GM19395 (cell line): ENCODE results near the gene PALM3.

Experiments used
- ATAC-seq: cut with Tn5 transposase; IDR thresholded peaks from one replicate; pipeline ENCODE4 v1.9.1; 2021; ENCODE audit warnings: mild to moderate bottlenecking, moderate library complexity; ENCODE audit not compliant: unreplicated experiment

The PALM3 gene

DNA sequence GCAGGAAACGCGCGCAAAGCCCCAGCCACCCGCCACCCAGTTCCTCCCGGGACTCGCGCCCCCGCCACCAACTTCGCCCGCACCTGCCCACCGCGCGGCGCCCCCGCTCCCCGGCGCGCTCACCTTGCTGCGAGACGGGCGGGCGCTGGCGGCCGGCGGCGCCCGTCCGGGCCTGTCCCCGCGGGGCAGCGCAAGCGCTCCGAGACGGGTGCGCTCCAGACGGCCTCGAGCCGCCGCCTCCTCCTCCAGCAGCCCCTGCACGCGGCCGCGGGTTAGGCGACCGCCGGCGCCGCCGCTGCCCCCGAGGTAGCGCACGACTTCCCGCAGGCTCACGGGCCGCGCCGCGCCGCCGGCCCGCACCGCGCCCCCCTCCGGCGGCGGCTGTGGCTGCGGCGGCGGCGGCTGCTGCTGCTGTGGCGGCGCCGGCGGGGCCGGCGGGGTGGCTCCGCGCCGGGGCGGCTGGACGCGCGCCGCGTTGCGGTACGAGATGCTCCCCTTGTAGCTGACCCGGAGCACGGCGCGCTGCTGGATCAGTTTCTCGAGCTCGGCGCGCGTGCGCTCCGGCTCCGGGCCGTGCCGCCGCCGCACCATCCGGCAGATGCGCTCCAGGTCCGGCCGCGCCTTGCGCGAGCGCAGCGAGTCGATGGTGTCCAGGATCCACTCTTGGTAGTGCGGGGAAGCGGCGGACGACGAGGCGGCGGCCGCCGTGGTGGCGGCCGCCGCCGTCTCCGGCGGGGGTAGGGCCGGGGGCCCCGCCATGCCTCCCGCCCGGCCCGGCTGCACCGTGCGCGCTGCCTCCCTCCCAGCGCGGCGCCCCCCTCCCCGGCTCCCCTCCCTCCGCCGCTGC is 28.0 kb upstream of the PALM3 start:
- no peak for ATAC-seq

DNA sequence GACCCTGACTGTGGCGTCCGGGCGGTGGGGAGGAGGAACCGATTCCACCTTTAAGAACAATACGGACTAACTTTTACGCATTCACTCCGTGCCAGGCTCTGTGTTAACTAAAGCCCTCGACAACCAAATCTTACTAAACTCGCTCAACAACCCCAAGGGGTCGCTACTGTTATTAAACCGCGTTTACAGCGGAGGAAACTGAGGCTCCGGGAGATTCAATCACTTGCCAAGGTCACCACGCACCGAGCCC is 27.5 kb upstream of the PALM3 start:
- ATAC-seq = no peak

DNA sequence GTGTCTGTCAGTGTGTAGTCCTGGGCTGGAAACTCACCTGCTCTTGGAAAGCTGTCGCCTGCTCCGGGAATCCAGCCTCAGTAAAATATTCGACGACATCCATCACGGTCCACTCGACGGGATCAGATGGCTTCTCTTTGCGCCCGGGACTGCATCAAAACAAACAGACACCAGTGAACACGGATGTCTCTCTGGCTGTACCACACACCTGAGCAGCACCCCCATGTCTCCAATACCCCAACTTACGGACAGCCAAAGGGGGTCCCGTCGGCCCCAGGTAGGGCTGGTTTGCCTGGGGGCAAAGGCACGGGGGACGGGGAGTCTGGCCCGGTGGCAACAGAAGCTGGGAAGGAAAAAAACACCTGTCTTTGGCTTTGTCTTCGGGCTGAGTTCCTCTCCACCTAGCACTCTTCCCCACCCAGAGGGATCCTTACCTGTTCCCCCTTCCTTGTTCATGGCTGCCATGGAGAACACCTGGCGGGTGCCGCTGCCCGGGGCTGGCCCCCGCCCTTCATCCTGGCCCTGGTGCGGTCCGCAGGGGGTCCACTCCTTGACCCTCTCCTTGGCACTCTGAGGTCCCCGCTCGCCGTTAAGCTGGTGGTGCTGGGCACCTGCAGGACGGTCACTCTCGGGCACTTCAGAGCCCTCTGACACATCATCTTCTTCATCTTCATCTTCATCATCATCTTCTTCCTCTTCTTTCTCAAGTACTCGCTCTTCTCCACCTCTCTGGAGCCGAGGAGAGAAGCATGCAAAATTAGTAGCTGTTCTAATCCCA is 26.9 kb upstream of the PALM3 start:
- no peak for ATAC-seq

DNA sequence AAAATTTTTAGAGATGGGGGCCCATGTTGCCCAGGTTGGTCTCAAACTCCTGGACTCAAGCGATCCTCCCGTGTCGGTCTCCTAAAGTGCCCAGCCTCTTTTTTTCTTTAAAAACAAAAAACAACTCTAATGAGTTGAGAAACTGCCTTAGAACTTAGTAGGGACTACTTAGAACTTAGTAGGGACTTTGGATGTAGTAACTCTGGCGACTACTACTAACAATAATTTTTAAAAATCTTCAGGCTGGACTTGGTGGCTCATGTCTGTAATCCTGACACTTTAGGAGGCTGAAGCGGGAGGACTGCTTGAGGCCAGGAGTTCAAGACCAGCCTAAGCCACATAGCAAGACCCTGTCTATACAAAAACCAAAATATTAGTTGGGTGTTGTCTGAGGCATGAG is 24.2 kb upstream of the PALM3 start:
- ATAC-seq = no peak

DNA sequence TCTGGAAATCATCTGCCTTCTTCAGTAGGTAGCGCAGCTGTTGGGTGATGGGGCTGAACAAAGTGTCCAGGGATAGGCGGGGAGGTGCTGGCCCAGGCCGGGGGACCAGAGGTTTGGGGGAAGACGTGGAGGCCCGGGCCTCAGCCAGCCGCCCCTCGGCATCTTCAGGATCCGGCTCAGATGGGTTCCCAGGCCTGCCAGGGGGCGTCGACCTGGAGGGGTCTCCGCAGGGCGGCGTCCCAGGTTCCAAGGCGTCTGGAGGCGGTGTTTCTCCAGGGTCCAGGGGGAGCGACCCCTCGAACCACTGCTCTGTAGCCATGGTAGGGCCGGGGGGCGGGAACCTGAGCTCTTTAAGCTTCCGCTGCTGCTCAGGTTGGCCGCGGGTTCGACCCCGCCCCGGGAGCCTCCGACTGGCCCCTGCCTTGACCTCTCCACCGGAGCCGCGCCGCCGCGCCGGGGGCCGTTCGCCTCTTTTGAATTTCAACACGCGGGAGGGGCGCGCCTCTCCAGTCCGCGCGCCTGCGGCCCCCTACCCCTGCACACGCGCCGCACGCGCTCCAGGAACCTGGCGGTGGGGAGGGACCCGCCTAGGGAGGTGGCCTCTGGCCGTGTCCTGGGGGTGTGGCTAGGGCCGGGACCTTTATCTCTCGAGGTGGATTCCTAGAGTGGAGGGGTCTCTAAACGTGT is 23.6 kb upstream of the PALM3 start, which contains the start of gene C19orf67:
Gene C19orf67, minus strand, starts transcription at position 475 of the 687 bp plus-strand sequence. Its CDS starts 156 bp downstream, at position 319.
- no peak for ATAC-seq

DNA sequence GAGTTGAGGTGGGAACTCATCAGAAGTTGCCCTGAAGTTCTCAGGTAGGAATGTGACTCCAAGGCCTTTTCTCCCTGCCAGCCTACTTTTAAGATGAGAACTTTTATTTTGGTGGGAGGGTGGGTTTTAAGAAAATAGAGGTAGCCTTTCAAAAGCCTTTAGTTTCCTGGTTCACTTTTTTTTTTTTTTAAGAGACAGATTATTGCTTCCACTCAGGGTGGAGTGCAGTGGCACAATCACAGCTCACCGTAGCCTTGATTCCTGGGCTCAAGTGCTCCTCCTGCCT is 20.7 kb upstream of the PALM3 start:
- no peak for ATAC-seq

DNA sequence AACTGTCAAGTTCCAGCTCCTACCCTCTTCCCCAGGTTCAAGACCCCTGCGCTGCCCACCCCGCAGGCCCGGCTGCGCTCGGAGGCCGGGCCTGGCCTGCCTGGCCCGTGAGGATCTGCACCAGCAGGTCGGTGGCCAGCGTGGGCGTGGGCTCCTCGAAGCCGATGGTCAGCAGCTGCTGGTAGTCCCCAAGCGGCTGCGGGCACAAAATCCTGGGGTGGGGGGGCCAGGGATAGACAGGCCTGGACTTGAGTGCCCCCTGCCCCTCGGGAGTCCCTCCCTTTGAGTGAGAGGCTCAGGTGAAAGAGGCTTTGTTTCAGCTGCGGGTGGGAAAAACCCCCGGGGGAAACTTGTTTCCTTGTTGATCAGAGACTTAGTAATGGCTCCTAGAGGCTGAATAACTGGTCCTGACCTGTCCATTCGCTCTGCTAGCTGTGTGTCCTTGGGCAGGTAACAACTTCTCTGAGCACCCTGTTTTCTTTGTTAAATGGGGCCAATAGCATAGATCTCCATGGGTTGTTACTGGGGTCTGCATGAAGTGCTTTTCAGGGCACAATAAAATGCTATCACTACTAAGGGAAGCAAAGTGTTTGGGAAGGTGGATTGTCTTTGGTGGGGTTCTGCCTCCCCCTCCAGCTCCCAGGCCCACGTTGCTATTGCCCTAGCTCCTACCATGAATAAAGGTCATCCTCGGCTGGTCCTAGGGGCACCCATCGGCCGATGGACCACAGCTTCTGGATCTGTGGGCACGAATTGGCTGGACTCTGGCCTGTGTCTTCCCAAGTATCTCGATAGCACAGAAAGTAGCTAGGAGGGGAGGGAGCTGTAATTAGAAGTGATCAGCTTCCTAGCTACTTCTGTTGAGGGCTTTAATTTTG is 20.2 kb upstream of the PALM3 start:
- ATAC-seq = peak; percentile 13

DNA sequence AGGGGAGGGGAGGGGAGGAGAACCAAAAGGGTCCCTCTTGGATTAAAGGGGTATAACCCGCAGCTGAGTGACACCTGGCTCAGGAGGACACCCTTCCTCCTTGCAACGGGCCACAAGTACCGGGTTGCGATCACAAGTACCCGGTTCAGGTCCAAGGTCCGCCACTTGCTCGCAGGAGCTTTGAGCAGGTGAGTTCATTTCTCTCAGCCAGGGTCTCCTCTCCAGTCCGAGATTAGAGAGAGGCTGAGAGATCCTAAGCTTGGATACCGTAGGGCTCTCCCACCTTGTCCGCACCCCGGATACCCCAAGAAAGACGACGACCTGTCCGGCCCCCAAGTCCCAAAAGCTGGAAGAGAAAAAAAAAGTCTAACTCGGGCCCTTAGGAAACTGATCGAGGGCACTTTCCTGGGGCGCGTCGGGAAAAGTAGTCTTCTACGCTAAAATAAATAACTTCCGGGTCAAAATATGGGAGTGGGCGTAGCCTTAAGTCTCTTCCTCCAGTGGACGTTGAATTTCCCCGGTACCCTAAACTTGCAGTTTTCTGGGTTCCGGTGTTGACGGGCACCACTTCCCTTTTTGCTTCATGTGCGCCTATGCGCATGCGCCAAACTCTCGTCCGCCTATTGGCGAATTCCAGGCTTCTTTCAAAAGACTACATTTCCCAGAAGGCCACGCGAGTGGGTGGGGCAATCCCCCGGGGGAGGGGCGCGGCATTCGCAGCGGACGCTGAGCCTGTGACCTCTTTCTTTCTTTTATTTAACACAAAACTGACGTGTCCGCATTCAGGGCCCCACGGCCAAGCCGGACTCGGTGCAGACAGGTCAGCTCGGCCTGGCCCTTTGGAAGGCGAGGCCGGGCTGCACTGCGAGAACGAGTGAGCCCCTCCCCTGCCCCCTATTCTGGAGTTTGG is 19.3 kb upstream of the PALM3 start:
- peak; percentile 83 for ATAC-seq

DNA sequence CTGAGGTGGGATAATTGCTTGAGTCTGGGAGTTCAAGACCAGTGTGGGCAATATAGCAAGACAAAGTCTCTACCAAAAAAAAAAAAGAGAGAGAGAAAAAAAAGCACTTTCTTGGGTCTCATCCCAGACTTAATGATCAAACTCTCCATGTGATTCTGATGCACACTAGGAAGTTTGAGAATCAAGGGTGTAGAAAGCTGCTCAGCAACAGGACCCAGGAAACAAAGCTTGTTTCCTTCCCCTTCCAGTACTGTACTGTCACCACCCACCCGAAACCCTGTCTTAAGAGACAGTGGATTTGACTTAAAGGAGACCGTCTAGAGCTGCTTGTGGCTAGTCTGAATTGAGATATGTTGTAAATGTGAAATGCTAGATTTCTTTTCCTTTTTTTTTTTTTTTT is 16.5 kb upstream of the PALM3 start:
- ATAC-seq = no peak

DNA sequence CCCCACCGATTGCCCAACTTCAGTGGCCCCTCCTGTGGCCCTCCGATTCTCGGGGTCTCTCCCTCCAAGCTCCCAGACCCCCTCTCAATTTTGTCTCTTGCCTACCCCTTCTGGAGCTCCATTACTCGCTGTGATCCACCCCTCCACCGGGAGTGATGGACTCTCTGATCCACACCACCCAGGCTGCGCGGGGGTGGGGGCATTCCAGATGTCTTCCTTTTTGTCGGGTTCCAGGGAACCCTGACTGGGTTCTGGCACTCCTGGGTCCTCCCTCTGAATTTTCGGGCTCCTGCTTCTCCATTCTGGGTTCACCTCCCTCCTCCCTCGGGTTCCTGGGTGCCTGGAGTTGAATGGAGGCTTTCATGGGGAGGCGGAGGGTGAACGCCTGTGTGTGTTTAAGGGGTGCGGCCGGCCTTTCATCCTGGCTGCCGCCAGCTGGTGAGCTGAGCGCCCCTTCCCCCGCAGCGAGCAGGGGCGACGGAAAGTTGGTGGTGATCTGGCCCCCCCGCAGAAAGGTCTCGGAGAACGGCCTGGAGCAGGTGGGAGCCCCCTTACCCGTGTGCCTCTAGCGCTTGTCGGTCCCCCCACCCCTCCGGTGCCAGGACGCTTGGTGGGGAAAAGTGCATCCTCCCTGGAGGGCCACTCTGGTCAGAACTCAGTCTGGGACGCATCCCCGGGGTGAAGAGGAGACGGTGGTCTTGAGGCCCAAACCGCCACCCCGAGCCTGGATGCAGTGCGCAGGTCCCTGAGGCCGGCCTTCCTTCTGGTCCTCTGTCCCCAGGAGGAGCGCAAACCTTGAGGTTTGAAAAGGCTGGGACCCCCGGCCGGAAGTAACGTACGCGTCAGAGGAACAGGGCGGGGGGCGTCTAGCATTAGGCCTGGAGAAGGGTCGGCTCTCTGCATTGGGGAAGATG is 12.3 kb upstream of the PALM3 start:
- ATAC-seq = no peak

DNA sequence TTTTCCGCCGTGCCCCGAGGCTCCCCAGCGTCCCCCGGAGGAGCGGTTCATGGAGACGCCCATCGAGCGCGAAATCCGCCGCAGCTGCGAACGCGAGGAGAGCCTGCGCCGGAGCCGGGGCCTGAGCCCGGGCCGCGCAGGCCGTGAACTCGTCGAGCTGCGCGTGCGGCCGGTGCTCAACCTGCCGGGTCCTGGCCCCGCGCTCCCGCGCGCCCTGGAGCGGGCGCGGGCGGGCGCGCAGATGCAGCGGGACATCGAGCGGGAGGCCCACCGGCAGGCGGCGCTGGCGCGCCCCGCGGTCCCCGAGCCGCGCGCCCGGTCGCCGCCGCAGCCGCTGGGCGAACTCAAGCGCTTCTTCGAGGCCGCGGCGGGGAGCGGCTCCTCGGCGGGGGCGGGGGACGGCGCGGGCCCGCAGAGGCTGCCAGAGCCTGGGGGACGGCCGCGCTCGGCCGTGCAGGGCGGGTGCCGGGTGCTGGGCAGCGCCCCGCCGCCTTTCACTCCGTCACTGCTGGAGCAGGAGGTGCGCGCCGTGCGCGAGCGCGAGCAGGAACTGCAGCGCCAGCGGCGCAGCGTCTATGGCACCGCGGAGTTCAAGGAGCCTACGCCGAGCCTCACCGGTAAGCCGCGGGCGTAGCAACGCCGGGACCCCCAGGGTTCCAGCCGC is 11.5 kb upstream of the PALM3 start:
- ATAC-seq = no peak

DNA sequence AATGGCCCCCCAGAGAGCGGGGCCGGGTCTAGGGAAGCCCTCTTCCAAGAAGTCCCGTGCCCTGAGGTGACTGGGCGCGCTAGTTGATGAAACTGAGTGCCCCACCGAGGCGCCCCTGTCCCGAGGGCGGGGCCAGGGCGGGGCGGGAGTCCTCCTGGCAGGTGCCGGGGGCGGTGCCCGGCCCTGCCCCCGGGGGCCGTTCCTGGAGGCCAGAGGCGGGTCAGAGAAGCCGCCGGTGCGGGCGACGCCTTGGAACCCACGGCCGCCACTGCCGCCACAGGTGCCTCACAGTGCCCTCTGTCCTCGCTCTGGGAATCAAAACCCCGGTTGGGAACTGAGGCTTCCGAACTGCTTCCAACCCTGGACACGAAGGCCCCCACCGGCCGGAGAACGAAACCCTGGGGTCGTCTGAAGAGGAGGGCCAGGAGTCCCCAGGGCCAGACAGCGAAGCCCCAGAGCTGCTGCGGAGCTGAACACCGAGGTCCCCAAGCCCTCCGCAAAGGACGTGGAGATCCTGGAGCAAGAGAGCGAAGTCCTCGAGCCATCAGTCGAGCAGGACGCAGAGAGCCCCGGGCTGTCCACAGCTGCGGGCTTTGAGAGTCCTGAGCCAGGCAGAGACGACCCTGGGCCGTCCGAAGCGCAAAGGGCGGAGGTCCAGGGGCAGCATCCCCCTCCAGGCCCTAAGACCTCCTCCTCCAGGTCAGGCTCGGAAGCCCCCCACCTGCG is 10.8 kb upstream of the PALM3 start, which contains the start of gene MISP3:
Gene MISP3, plus strand, starts transcription at position 252 of the 726 bp plus-strand sequence. CDS start 524 bp downstream, outside the sequence.
- ATAC-seq = no peak

DNA sequence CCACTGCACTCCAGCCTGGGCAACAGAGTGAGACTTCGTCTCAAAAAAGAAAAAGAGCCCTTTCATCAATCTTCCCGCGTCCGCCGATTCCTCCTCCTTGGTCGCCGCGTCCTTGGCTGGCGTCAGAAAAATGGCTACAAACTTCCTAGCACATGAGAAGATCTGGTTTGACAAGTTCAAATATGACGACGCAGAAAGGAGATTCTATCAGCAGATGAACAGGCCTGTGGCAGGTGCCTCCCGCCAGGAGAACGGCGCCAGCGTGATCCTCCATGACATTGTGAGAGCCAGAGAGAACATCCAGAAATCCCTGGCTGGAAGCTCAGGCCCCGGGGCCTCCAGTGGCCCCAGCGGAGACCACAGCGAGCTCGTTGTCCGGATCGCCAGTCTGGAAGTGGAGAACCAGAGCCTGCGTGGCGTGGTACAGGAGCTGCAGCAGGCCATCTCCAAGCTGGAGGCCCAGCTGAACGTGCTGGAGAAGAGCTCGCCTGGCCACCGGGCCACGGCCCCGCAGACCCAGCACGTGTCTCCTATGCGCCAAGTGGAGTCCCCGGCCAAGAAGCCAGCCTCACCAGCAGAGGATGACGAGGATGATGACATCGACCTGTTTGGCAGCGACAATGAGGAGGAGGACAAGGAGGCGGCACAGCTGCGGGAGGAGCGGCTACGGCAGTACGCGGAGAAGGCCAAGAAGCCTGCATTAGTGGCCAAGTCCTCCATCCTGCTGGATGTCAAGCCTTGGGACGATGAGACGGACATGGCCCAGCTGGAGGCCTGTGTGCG is 8.6 kb upstream of the PALM3 start:
- no peak for ATAC-seq

DNA sequence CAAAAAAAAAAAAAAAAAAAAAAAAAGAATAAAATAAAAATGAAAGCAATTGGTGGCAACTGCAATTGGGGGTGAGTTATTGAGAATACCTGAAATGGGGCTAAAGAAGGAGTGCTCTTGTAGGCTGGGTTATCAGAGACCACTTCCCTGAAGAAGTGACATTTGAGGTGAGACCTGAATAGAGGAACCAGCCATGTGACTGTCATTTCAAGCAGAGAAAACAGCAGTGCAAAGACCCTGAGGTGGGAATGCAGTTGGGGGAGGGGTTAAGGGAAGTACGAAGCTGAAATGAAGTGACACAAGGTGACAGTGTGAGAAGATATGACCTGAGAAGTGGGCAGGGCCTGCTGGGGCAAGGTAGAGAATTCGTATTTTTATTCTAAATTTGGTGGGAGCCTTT is 4.3 kb upstream of the PALM3 start:
- no peak for ATAC-seq

DNA sequence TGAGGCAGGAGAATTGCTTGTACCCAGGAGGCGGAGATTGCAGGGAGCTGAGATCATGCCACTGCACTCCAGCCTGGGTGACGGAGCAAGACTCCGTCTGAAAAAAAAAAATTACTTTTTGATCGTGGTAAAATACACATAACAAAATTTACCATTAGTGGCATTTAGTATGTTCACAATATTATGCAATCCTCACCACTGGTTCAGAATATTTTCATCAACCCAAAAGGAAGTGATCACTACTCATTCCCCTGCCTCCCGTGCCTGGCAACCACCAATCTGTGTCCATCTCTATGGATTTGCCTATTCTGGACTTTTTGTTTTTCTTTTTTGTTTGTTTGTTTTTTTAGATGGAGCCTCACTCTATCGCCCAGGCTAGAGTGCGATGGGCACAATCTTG is 1.2 kb upstream of the PALM3 start:
- ATAC-seq = no peak

DNA sequence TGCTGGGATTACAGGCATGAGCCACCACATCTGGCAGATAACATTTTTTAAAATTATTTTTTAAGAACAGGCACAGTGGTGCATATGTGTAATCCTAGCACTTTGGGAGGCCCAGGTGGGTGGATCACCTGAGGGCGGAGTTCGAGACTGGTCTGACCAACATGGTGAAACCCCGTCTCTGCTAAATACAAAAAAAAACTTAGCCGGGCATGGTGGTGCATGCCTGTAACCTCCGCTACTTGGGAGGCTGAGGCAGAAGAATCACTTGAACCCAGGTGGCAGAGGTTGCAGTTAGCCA is 631 bp upstream of the PALM3 start:
- no peak for ATAC-seq

DNA sequence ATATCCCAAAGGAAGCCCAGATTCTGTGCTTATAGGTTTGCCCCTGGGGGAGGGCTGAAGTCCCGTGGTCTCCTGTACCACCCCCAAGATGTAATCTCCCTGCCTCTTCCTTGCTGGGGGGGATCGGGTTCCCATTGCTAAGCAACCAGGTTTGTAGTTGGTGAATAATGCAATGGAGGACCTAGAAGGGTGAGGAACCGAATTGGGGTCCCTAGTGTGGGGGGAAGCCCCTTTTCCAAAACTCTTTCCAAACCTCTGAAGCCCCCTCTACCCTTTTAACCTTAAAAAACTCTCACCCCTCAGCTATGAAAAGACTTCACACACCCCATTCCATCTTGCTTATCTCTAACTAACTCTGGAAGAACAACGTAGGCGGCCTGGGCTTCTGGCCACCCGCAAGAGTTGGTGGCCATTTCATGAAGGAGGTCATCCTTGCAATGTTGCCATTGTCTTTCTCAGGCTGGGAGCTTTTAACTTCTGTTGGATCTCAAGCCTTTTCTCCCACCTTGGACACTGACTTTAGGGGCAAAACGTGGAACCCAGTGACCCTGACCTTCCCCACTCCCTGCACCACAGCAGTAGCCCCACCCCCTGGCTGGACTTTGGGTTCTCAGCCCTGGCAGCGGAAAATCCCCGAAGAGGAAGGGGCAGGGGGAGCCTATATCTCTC is 661 bp downstream of the PALM3 start:
- ATAC-seq = no peak
